Activated CD8-positive, alpha-beta memory T cell treated with anti-CD3 and anti-CD28 coated beads, Interleukin-2, amount 50 U/mL, for 24 hours (primary cell): Measurements from ENCODE around the gene WASL.
"Not testable (repeated sequence)": the region's sequence is repeated elsewhere in the genome, so short reads cannot be mapped to it uniquely, and the experiment has no call there.

Experiments
- DNase-seq: peaks from one replicate; pipeline ENCODE4 v3.0.0-alpha.2; 2020; ENCODE audit errors: extremely low read depth

The WASL gene

GRCh38 chr7:123769371-123769770, 20.6 kb upstream of the WASL start:
- no peak for DNase-seq

GRCh38 chr7:123768493-123768892, 19.7 kb upstream of the WASL start:
- no peak for DNase-seq

GRCh38 chr7:123763191-123763661, 14.4 kb upstream of the WASL start:
- no peak for DNase-seq

DNA sequence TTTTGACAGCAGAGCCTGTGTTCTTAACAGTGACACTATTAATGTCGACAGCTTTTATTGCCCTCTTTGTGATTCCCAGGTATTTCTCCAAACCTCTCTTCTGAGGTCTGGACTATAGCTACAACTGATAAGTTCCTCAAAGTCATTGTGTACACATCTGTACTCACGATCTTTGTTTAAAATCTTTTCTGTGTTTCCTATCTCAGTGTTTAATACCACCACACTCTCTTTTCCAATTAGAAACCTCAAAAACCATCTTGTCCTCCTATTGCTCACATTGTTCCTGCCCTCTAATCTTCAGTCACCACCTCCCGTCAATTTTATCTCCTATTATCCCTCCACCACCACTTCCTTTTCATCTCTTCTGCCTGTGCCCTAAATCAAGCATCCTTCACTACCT, 12.9 kb upstream of the WASL start:
- DNase-seq, result no peak

DNA sequence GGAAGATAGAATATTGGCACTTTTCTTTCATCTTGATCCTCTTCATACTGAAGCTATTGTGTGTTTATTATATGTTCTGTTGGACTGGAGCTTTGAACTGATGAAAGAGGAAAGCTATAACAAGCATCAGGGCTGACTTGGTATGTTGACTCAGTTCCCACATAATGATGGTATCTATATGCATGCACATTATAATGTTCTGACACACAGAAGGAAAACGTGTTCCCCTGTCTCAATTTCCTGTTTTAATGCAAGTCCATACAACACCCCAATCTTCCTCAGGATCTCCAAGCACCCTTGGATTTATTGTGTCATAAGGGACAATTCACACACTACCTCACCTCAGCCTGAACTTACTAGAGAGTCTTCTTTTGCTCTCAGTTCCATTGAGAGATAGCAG, 8.3 kb upstream of the WASL start:
- no peak for DNase-seq

DNA sequence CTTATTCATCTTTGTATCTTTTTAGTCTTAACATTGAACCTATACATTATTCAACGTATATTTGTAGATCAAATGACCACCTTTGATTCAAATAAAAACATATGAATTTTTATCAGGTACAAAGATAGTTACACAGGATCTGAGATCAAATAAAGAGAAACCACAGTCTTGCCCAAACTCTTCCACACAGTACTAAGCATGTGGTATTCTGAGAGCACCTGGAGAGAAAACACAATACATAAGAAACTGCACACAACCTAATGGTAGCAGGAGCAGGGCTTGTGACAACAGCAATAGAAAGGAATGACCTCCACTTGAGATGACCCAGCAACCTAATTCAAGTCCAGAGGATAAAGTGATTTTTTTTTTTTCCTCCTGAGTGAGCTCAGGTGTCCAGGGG, 6.5 kb upstream of the WASL start:
- no peak for DNase-seq

- no peak for DNase-seq
These were observed 5.6 kb upstream of the WASL start for GRCh38 chr7:123754271-123754871.

DNA sequence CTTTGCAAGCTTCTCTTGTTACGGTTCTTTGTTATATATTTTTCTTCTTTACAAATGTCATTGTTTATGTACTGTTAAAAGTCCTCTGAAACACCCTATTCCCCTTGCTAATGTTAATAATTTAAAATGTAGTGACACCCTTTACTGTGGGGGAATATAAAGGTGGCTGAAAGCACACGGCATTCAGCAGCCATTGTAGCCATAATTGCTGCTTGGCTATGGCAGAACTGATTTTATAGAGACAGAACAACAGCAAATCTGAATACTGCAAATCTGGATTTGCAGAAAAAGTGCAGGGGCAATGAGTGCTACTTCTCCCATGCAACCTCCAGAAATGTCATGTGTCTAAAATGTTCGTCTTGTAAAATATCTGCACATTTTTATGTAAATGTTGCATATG, 3.7 kb upstream of the WASL start:
- no peak for DNase-seq

DNA sequence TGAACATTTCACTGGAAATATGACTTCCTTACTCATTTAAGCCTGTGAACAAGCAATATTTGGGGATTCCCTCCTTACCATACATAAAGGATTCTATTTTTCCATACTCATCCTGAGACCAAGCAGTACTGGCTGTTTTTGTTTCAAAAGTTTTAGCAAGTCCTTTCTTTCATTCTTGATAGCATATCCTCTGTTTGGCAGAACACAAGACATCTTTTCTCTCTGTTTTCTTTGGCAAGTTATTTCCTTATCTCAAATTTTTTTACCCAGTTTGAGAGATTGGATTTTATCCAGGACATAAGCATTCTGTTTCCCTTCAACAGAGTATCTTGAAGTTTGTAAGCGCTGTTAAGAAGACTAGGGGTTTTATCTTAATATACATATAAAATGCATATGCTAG, 3.0 kb upstream of the WASL start:
- no peak for DNase-seq

DNA sequence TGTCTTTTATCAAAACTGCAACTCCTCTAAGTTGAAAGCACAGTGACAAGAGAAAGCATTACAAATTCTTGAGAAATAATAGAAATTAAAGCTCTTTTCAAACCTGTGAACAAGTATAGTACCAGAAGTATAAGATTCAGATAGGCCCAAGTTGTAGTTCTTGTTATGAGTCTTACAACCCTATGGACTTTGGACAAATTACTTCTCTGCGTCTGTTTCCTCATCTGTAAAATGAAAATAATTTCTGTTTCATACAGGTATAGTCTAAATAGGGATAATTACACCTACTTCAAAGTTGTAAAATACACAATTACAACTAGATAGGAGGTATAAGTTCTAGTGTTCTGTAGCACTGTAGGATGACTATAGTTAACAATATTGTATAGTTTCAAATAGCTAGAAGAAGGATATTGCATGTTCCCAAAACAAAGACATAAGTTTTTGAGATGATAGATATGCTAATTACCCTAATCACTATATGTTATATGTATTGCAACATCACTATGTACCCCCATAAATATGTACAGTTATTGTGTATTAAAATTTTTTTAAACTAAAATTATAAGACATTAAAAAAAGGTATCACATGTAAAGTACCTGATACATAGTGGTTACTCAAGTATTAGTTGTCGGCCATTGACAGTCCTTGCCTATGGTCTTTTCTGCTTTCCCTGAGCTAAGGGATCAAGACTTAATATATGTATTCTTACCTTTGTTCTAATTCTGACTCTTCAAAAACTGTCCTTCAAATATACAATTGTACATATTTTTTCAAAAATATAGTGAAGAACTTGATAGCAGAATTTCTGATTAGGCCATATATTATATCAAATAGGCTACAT, 1.8 kb upstream of the WASL start:
- DNase-seq, result no peak

DNA sequence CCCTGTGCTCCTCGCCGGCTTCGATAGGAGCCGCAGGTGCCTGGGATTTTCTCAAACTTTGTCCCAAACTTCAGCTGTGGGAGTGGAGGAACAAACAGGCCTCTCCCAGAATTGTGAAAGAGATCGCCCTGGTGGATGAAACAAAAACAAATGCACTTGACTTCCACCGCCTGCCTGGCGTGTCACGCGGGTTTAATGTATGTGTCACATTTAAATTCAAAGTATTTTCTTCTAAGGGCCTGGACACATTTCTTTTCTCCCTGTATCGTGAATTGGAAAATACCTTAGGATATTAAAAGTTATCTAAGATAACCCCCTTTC, 694 bp upstream of the WASL start:
- no peak for DNase-seq

DNA sequence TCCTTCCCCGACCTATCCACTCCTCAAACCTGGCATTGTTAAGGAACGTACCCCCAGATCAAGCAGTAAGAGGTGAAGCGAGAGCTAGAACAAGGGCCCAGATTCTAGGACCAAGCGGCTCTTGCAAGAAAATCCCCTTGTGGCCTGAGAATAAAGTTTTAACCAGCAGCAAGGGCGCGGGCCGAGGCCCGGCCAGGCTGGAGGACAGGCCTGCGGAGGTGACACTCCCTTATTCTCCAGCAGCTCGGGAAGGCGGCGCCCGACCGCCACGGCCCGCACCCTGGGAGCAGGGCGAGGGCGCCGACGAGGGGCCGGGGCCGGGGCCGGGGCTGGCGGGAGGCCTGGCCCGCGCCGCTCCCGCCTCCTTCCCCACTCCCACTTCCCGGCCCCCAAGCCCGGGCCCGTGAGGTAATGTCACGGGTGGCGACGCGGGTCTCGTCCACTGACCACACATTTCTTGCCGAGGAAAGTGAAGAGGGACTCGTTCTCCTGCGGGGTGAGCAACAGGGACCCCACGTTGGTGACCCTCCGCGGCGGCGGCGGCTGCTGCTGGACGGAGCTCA, 551 bp downstream of the WASL start:
- no peak for DNase-seq

- no peak for DNase-seq
These were observed 1.1 kb downstream of the WASL start for GRCh38 chr7:123747620-123748141.

GRCh38 chr7:123746931-123747488, 1.8 kb downstream of the WASL start:
- no peak for DNase-seq

GRCh38 chr7:123746055-123746454, 2.7 kb downstream of the WASL start:
- no peak for DNase-seq

DNA sequence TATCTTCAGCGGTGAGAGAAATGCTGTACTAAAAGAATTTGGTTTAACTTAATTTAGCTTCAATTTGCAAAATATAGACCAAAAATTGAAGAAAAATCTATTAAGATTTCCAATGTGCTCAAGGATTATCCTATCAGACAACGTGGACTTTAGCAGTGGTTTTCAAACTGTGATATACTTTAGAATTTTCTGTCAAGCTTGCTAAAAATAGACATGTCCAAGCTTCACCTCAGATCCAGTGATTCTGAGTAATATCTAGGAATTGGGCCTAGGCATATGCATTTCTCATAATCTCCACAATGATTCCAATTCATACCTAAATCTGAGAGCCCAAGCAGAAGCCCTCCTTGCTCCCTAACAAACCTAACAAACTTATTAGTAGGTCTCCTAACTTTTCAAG, 3.4 kb downstream of the WASL start:
- no peak for DNase-seq

GRCh38 chr7:123744416-123744815, 4.4 kb downstream of the WASL start:
- DNase-seq, result no peak

- DNase-seq, result no peak
These were observed 6.9 kb downstream of the WASL start for GRCh38 chr7:123741940-123742339.

DNA sequence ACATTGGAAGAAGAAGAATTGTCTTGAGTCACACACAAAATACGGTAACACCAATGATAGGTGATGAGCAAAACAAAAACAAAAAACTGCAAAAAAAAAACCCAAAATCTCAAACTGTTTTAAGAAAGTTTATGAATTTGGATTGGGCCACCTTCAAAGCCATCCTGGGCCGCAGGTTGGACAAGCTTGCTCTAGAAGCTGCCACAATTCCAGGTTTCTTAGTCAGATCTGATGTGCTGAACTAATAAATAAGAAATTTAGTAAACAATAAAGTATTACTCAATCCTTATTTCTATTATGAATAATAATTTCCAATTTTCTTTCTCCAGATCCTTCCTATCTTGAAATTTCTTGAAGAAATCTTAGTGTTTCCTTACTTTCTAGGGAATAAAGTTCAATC, 10.0 kb downstream of the WASL start:
- no peak for DNase-seq

GRCh38 chr7:123738356-123738755, 10.4 kb downstream of the WASL start:
- DNase-seq, result no peak

DNA sequence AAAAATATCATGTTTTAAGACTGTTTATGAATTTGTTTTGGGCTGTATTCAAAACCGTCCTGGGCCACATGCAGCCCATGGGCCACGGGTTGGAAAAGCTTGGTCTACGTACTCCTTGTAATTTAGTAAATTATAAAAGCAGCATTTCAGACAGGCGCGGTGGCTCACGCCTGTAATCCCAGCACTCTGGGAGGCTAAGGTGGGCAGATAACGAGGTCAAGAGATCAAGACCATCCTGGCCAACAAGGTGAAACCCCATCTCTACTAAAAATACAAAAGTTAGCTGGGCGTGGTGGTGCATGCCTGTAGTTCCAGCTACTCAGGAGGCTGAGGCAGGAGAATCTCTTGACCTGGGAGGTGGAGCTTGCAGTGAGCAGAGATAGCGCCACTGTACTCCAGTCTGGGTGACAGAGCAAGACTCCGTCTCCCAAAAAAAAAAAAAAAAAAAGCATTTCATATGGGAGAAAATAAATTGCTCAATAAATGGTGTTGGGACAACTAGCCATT, 11.6 kb downstream of the WASL start:
- not testable (repeated sequence) for DNase-seq

DNA sequence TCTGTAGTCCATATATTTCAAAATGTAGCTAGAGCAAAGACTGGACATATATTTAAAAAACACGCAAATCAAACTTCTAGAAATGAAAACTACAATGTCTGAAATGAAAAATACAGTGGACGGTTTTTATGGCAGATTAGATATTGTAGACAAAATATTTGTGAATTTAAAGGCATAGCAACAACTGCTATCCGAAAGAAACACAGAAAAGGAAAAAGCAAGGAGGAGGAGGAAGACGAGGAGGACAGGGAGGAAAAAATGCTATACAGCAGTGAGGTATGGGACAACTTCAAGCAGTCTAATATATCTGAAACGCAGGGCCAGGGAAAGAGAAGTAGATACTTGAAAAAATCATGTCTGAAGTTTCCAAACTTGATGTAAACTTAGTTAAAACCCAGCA, 13.3 kb downstream of the WASL start:
- no peak for DNase-seq

DNA sequence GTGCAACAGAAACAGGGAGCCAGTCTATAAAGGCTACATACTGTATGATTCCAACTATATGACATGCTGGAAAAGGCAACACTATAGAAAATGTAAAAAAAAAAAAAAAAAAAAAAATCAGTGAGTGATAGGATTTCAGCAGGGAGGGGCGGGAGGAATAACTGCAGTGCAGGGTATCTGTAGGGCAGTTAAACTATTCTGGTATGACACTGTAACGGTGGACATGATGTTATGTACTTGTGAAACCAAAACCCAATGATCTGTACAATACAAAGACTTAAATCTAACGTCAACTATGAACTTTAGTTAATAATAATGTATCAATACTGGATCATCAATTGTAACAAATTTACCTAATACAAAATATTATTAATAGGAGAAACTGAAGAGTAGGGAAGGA, 14.3 kb downstream of the WASL start:
- DNase-seq, result no peak
